HG03378 (cell line): ENCODE results near the gene PCLO.
"Not testable (repeated sequence)": the region's sequence is repeated elsewhere in the genome, so short reads cannot be mapped to it uniquely, and the experiment has no call there.

ENCODE experiments used
- ATAC-seq: cut with Tn5 transposase; IDR thresholded peaks from one replicate; pipeline ENCODE4 v1.9.1; 2021; ENCODE audit warnings: mild to moderate bottlenecking, moderate library complexity; ENCODE audit not compliant: unreplicated experiment

The PCLO gene

GRCh38 chr7:83053965-83054364 is 108.7 kb downstream of the PCLO start:
- ATAC-seq, result no peak

- no peak for ATAC-seq
These were observed 122.2 kb downstream of the PCLO start for GRCh38 chr7:83040484-83040883.

GRCh38 chr7:83038787-83039186 is 123.9 kb downstream of the PCLO start:
- no peak for ATAC-seq

- ATAC-seq, result no peak
These were observed 125.8 kb downstream of the PCLO start for GRCh38 chr7:83036721-83037380.

GRCh38 chr7:83036130-83036529 is 126.6 kb downstream of the PCLO start:
- ATAC-seq, result no peak

- ATAC-seq, result no peak
These were observed 130.5 kb downstream of the PCLO start for GRCh38 chr7:83032195-83032594.

- not testable (repeated sequence) for ATAC-seq
These were observed 138.6 kb downstream of the PCLO start for GRCh38 chr7:83023817-83024665.

GRCh38 chr7:83021032-83021431 is 141.7 kb downstream of the PCLO start:
- ATAC-seq, result no peak

- no peak for ATAC-seq
These were observed 142.5 kb downstream of the PCLO start for GRCh38 chr7:83020161-83020560.

- ATAC-seq, result no peak
These were observed 146.8 kb downstream of the PCLO start for GRCh38 chr7:83015916-83016315.

- no peak for ATAC-seq
These were observed 148.1 kb downstream of the PCLO start for GRCh38 chr7:83014546-83014945.

- no peak for ATAC-seq
These were observed 150.7 kb downstream of the PCLO start for GRCh38 chr7:83011954-83012353.

- no peak for ATAC-seq
These were observed 157.3 kb downstream of the PCLO start for GRCh38 chr7:83005410-83005809.

- ATAC-seq, result no peak
These were observed 161.2 kb downstream of the PCLO start for GRCh38 chr7:83001362-83002040.

- ATAC-seq, result no peak
These were observed 164.2 kb downstream of the PCLO start for GRCh38 chr7:82998436-82998835.

- ATAC-seq, result no peak
These were observed 177.4 kb downstream of the PCLO start for GRCh38 chr7:82985144-82985802.

- no peak for ATAC-seq
These were observed 182.4 kb downstream of the PCLO start for GRCh38 chr7:82980130-82980788.

- ATAC-seq, result no peak
These were observed 186.7 kb downstream of the PCLO start for GRCh38 chr7:82975811-82976468.

- ATAC-seq, result no peak
These were observed 190.5 kb downstream of the PCLO start for GRCh38 chr7:82972135-82972534.
